SH-SY5Y (cell line): ENCODE results near the gene NXT1.

Experiments used
- GATA2 ChIP-seq: IDR thresholded peaks from 2 replicates; pipeline ENCODE4 v1.6.1; 2011; ENCODE audit warnings: mild to moderate bottlenecking, low read depth, low read length
- GATA3 ChIP-seq: IDR thresholded peaks from 2 replicates; pipeline ENCODE4 v1.6.1; 2011; ENCODE audit warnings: low read depth, mild to moderate bottlenecking, low read length, moderate library complexity

The NXT1 gene

GRCh38 chr20:23361476-23362391 is 11.1 kb downstream of the NXT1 start, which contains the start of gene GZF1:
GZF1 (plus strand) TSS chr20:23362182; CDS start chr20:23364384, 2,202 bp downstream.
- TF ChIP-seq GATA2 (no peak), GATA3 (no peak)

GRCh38 chr20:23362392-23363256 is 12.0 kb downstream of the NXT1 start:
- TF ChIP-seq GATA3 = no peak
- TF ChIP-seq GATA2 = no peak

GRCh38 chr20:23363257-23363649 is 12.7 kb downstream of the NXT1 start:
- TF ChIP-seq GATA2 (no peak), GATA3 (no peak)

- TF ChIP-seq GATA3 (no peak), GATA2 (no peak)
Measured at GRCh38 chr20:23365390-23366165, 15.0 kb downstream of the NXT1 start.

GRCh38 chr20:23366384-23366783 is 15.8 kb downstream of the NXT1 start:
- TF ChIP-seq GATA2 (no peak), GATA3 (no peak)

GRCh38 chr20:23367770-23368169 is 17.2 kb downstream of the NXT1 start:
- no peak for TF ChIP-seq GATA3
- TF ChIP-seq GATA2 = no peak

GRCh38 chr20:23368316-23369071 is 17.9 kb downstream of the NXT1 start:
- TF ChIP-seq GATA2 (no peak), GATA3 (no peak)

GRCh38 chr20:23369072-23369823 is 18.7 kb downstream of the NXT1 start:
- no peak for TF ChIP-seq GATA3
- TF ChIP-seq GATA2 = no peak

GRCh38 chr20:23370274-23370673 is 19.7 kb downstream of the NXT1 start:
- TF ChIP-seq GATA3 (no peak), GATA2 (no peak)

GRCh38 chr20:23370873-23371272 is 20.3 kb downstream of the NXT1 start:
- TF ChIP-seq GATA3 (no peak), GATA2 (no peak)

- TF ChIP-seq GATA3 = no peak
- TF ChIP-seq GATA2 = no peak
Measured at GRCh38 chr20:23371496-23371895, 20.9 kb downstream of the NXT1 start.

GRCh38 chr20:23374441-23374840 is 23.9 kb downstream of the NXT1 start:
- no peak for TF ChIP-seq GATA3
- TF ChIP-seq GATA2 = no peak

- TF ChIP-seq GATA2 (no peak), GATA3 (no peak)
Measured at GRCh38 chr20:23375827-23376226, 25.2 kb downstream of the NXT1 start.
